NT2/D1 (cell line): ENCODE measurements around the gene HMCES.

Experiments used
- DNase-seq: peaks from one replicate; pipeline ENCODE4 v3.0.0-alpha.2; 2011; ENCODE audit warnings: low read depth, low spot score
- H3K27me3 ChIP-seq: 2 replicates; pipeline ENCODE4 v1.6.0; 2011; ENCODE audit warnings: mild to moderate bottlenecking; ENCODE audit not compliant: insufficient read length, insufficient read depth
- H3K36me3 ChIP-seq: 2 replicates; pipeline ENCODE4 v1.6.1; 2011; ENCODE audit warnings: mild to moderate bottlenecking, low read length, mixed read lengths; ENCODE audit not compliant: insufficient read depth, insufficient read length
- H3K4me1 ChIP-seq: 2 replicates; pipeline ENCODE4 v1.5.1; 2011; ENCODE audit not compliant: insufficient read depth, insufficient read length
- H3K4me3 ChIP-seq: 2 replicates; pipeline ENCODE4 v1.5.1; 2011; ENCODE audit warnings: low read depth; ENCODE audit not compliant: insufficient read length
- H3K9ac ChIP-seq: 2 replicates; pipeline ENCODE4 v1.6.0; 2011; ENCODE audit warnings: low read depth; ENCODE audit not compliant: insufficient read length
- H3K9me3 ChIP-seq: 2 replicates; pipeline ENCODE4 v1.5.1; 2011; ENCODE audit warnings: mild to moderate bottlenecking, low read length; ENCODE audit not compliant: insufficient read depth
- SUZ12 ChIP-seq: IDR thresholded peaks from 2 replicates; pipeline ENCODE4 v1.6.1; 2011; ENCODE audit not compliant: insufficient read length, insufficient read depth; ENCODE audit errors: extremely low read depth
- YY1 ChIP-seq: IDR thresholded peaks from 2 replicates; pipeline ENCODE4 v1.6.1; 2011; ENCODE audit not compliant: insufficient read length, insufficient read depth
- ZNF274 ChIP-seq: IDR thresholded peaks from 2 replicates; pipeline ENCODE4 v1.6.1; 2011; ENCODE audit warnings: mild to moderate bottlenecking, low read depth, low read length

The HMCES gene

DNA sequence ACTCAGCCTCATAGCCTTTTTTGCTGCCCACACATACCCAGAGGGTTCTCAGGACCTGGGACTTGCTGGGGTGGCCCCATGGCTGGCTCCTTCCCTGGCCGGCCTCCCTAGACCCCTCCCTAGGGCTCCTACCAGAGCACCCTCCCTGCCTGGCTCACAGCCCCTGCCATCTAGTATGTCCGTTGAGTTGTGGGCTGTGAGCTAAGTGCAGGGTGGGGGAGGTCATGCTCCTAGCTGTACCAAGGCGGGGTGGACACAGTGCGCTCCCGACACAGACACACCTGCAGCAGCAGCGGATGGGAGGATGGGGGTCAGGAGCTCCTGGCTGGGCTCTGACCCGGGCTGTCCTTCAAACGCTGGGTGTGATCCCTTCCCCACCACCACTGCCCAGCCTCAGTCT, 41.6 kb downstream of the HMCES start:
- Histone ChIP-seq H3K36me3 (peaks cover 10% of the 10 kb centered on the region), H3K9me3 (no peaks in the 10 kb centered on the region), H3K4me3 (no peak overlapping the region), H3K27me3 (no peaks in the 10 kb centered on the region), H3K9ac (no peak overlapping the region), H3K4me1 (no peaks in the 10 kb centered on the region)
- TF ChIP-seq ZNF274 (no peak), YY1 (no peak), SUZ12 (no peak)
- no peak for DNase-seq

DNA sequence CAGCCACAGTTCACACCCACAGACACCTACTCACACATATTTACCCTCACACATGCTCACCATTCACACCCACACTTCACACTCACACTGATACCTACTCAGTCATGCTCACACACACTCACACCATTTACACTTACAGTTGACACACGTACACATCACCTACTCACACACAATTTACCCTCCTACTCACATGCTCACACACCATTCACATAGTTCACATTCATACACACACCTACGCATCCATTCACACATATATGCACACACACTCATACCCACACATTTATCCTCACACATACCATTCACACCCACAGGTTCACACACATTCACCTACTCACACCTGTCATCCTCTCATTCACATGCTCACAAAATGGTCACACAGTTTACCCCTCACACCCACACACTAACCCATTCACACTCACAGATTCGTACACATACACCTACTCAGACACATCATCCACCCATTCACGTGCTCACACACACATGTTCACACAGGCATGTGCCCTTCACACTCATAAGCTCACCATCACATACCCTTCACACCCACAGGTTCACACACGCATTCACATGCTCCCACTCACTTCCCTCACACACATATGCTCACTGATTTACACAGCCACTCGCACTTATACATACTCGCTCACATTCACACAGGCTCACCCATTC, 42.3 kb downstream of the HMCES start:
- H3K9me3 ChIP-seq: no peaks in the 10 kb centered on the region
- no peak for DNase-seq
- no peaks in the 10 kb centered on the region for H3K27me3 ChIP-seq
- no peak for TF ChIP-seq SUZ12
- no peak for TF ChIP-seq ZNF274
- TF ChIP-seq YY1: no peak
- no peaks in the 10 kb centered on the region for H3K4me1 ChIP-seq
- H3K9ac ChIP-seq: no peak overlapping the region
- H3K4me3 ChIP-seq: no peak overlapping the region
- H3K36me3 ChIP-seq: peaks cover 10% of the 10 kb centered on the region

DNA sequence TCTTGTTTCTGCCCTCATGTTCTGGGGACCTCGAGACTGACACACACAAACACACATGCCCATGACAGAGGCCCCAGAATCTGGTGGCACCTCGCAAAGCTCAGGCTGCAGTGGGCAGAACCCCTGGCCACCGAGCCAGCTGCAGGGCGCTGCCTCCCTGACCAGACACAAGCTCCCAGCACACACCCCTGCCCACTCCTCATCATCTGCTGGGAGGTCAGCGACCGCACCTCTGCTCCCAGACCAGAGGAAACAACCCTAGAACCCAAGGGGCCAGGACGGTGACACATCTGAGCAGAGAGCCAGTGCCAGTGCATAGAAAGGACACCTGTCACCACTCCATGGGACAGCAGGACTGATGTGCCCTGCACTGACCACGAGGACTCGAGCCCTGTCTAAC, 43.2 kb downstream of the HMCES start:
- H3K9ac ChIP-seq: no peak overlapping the region
- no peak for DNase-seq
- H3K27me3 ChIP-seq: no peaks in the 10 kb centered on the region
- H3K4me1 ChIP-seq: no peaks in the 10 kb centered on the region
- H3K9me3 ChIP-seq: no peaks in the 10 kb centered on the region
- TF ChIP-seq YY1 (no peak), SUZ12 (no peak), ZNF274 (no peak)
- H3K36me3 ChIP-seq: peaks cover 10% of the 10 kb centered on the region
- H3K4me3 ChIP-seq: no peak overlapping the region

DNA sequence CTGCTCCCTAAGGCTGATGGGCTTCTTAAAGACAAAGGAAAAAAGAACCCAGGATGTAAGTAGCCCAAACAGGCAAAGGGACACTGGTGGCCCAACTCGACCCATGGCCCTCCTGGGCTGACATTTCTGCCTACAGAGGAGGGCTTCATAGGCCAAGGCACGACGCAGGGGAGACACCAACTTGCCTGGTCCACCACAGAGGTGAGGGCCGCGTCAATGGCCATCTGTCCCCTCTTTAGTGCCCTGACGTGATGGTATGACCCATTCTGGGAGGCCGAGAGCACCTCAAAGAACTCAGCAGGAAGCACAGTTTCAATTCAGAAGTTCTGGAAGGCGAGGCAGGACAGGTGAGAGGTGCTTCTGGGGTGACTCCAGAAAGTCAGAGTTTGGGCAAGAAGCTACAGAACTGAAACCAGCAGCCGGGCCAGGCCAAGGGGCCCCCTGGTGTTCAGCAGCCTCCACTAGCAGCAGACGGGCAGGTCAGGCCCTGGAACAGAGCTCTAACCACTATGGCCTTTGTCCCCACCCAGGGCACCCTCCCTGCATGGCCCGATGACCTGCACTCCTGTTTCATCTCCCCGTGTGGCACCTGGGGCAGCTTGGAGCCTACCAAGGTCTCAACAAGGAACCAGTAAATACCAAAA, 45.1 kb downstream of the HMCES start:
- Histone ChIP-seq H3K36me3 (peaks cover 10% of the 10 kb centered on the region), H3K27me3 (no peaks in the 10 kb centered on the region), H3K4me1 (no peaks in the 10 kb centered on the region), H3K9me3 (no peaks in the 10 kb centered on the region), H3K4me3 (no peak overlapping the region), H3K9ac (no peak overlapping the region)
- no peak for TF ChIP-seq SUZ12
- TF ChIP-seq ZNF274: no peak
- TF ChIP-seq YY1: no peak
- no peak for DNase-seq

DNA sequence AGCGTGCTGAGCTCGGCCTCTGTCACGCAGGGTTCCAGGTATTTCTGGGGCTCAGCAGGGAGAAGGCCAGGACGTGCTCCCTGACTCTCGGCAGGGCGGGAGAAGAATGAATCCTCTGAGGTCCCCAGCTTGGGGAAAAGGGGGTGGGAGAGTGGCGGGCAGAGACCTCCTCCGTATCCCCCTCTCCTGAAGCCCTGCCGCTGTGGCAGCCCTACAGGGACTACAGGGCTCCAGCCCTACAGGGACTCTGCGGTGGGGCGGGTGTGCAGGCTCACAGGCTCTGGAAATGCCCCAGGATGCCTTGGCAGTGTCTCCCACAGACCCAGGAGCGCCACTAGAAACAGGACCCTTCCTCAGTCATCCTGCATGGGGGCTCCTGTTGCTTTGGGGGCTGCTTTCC, 46.2 kb downstream of the HMCES start:
- H3K4me1 ChIP-seq: no peaks in the 10 kb centered on the region
- TF ChIP-seq ZNF274: no peak
- TF ChIP-seq YY1: no peak
- TF ChIP-seq SUZ12: no peak
- no peak for DNase-seq
- H3K36me3 ChIP-seq: peaks cover 10% of the 10 kb centered on the region
- no peak overlapping the region for H3K9ac ChIP-seq
- H3K4me3 ChIP-seq: no peak overlapping the region
- no peaks in the 10 kb centered on the region for H3K27me3 ChIP-seq
- no peaks in the 10 kb centered on the region for H3K9me3 ChIP-seq

DNA sequence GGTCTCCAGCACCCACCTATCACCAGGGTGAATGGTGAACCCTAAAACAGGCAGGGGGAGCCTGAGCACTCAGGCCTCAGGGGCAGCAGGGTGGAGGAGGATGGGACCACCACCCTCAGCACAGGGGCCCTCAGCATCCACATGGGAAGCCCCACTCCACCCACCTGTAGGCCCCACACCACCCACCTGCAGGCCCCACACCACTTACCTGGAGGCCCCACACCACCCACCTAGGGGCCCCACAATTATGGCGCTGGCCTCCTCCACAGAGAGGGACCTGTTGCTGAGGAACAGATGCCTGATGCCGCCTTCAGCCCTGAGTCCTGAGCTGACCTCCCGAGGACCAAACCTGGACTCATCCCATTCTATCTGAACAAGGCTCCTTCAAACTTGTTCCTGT, 46.7 kb downstream of the HMCES start:
- no peak for TF ChIP-seq SUZ12
- Histone ChIP-seq H3K4me1 (no peaks in the 10 kb centered on the region), H3K27me3 (no peaks in the 10 kb centered on the region), H3K36me3 (peaks cover 8% of the 10 kb centered on the region), H3K9ac (no peak overlapping the region), H3K4me3 (no peak overlapping the region), H3K9me3 (no peaks in the 10 kb centered on the region)
- DNase-seq: no peak

DNA sequence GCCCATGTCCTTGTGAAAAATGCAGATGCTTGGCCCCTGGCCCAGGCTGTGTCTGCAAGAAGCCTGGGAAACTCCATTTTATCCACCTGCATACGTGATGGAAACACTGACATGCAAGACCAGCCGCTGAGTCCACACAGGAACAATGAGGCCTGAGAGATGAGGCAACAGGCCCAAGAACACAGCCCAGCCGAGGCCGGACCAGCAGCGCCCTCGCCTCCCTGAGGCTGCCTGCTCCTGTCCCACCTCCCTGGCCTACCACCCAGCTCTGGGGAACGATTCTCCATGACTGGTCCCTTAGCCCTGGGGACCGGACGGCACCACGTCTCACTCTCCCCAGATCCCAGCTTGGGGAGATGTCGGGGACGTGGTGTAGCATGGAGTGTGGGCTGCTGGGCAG, 47.5 kb downstream of the HMCES start:
- Histone ChIP-seq H3K27me3 (no peaks in the 10 kb centered on the region), H3K9ac (no peak overlapping the region), H3K4me3 (no peak overlapping the region), H3K36me3 (peaks cover 2% of the 10 kb centered on the region), H3K4me1 (no peaks in the 10 kb centered on the region), H3K9me3 (no peaks in the 10 kb centered on the region)
- DNase-seq: no peak
- TF ChIP-seq YY1 (no peak), ZNF274 (no peak), SUZ12 (no peak)

DNA sequence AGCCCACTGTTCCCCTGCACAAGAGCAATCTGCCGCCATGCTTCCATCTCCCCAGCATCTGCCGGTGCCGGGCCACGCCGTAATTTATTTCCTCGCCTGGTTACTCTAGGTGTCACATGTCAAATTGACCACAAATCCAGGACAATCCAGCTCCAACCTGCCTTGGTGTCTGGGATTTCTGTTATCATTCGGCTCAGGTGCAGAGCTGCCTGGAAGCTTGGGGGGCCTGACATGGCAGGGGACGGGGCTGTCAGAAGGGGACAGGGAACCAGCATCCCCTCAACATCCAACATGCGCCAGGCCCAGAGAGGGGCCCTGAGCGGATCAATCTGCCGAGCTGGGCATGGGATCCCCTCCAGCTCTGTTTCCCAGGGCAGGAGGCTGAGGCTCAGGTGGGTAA, 47.9 kb downstream of the HMCES start:
- TF ChIP-seq YY1 (no peak), SUZ12 (no peak), ZNF274 (no peak)
- no peaks in the 10 kb centered on the region for H3K27me3 ChIP-seq
- H3K4me3 ChIP-seq: no peak overlapping the region
- H3K9ac ChIP-seq: no peak overlapping the region
- no peaks in the 10 kb centered on the region for H3K9me3 ChIP-seq
- no peaks in the 10 kb centered on the region for H3K36me3 ChIP-seq
- DNase-seq: no peak
- no peaks in the 10 kb centered on the region for H3K4me1 ChIP-seq
